Measurements from ENCODE around the gene FMO3.

GRCh38 chr1:171084091-171084490 lies 6.6 kb upstream of the FMO3 start:
- TF ChIP-seq CTCF (IDR thresholded peaks at IDR 0.05) (no peak), POLR2A (IDR thresholded peaks at IDR 0.05) (no peak)

Data from adrenal gland (tissue), 5 donors.